OCI-LY7 (cell line): ENCODE results near the gene SCN5A. TPM values are rescaled to one million over a fixed set of nuclear protein-coding genes. Genes with fewer than 3 reads are reported as not detected.

Source experiments
- Bru-seq: library from RNA; stranded (reverse); fragments of 400-500 nt; gene quantifications from one replicate; lab custom pipeline; 2021; lab: Mats Ljungman, UMichigan
- BruChase-seq, 2 experiments: library from RNA; stranded (reverse); fragments of 400-500 nt; gene quantifications; one replicate each; lab custom pipeline; 2021; lab: Mats Ljungman, UMichigan
- BruUV-seq: library from RNA; stranded (reverse); fragments of 400-500 nt; replicated peaks from 2 replicates; lab custom pipeline; 2021; lab: Mats Ljungman, UMichigan
- CTCF ChIA-PET: fragments of 300-600 bp; sonication (Branson Sonifier 250); formaldehyde crosslinking; loops from one replicate; lab custom pipeline; 2022; ENCODE audit warnings: antibody characterized with exemption; ENCODE audit not compliant: unreplicated experiment; lab: Charles Lee
- POLR2A ChIA-PET: fragments of 300-600 bp; sonication (Branson Sonifier 250); formaldehyde crosslinking; loops from one replicate; lab custom pipeline; 2022; ENCODE audit warnings: antibody characterized with exemption; lab: Charles Lee
- DNase-seq: peaks from one replicate; pipeline ENCODE4 v3.0.0-alpha.2; 2015; ENCODE audit warnings: low spot score
- H2AFZ ChIP-seq: fragments of 200-600 bp; sonication (generic), shearing (Covaris generic); 2 replicates; pipeline ENCODE4 v1.6.1; 2014; ENCODE audit warnings: mild to moderate bottlenecking, antibody characterized with exemption, low read length, moderate library complexity
- H3K27ac ChIP-seq: fragments of 200-600 bp; sonication (generic); 2 replicates; pipeline ENCODE4 v1.5.1; 2014; ENCODE audit warnings: mixed run types, low read depth, mild to moderate bottlenecking, moderate library complexity, low read length, inconsistent platforms; ENCODE audit not compliant: poor library complexity, severe bottlenecking
- H3K36me3 ChIP-seq: fragments of 200-600 bp; sonication (generic); 2 replicates; pipeline ENCODE4 v1.6.1; 2014; ENCODE audit warnings: mild to moderate bottlenecking, antibody characterized with exemption, low read length, moderate library complexity, mixed read lengths; ENCODE audit not compliant: insufficient read depth
- H3K4me1 ChIP-seq: fragments of 200-600 bp; sonication (generic); 2 replicates; pipeline ENCODE4 v1.5.1; 2014; ENCODE audit warnings: mild to moderate bottlenecking, low read length; ENCODE audit not compliant: insufficient read depth, poor library complexity, severe bottlenecking
- H3K4me2 ChIP-seq: fragments of 200-600 bp; sonication (generic); 2 replicates; pipeline ENCODE4 v1.6.1; 2014; ENCODE audit warnings: mild to moderate bottlenecking, low read length
- H3K4me3 ChIP-seq: fragments of 200-600 bp; sonication (generic); 2 replicates; pipeline ENCODE4 v1.5.1; 2014; ENCODE audit warnings: mild to moderate bottlenecking, low read depth, low read length; ENCODE audit not compliant: poor library complexity, severe bottlenecking
- H3K79me2 ChIP-seq: fragments of 200-600 bp; sonication (generic); 2 replicates; pipeline ENCODE4 v1.6.1; 2016; ENCODE audit warnings: low read depth, mild to moderate bottlenecking, low read length, moderate library complexity, mixed read lengths; ENCODE audit not compliant: insufficient read depth
- H3K9me2 ChIP-seq: fragments of 200-600 bp; sonication (generic); 2 replicates; pipeline ENCODE4 v1.6.1; 2016; ENCODE audit warnings: mild to moderate bottlenecking, low read length, mixed read lengths; ENCODE audit not compliant: insufficient read depth
- H3K9me3 ChIP-seq: fragments of 200-600 bp; sonication (generic); 2 replicates; pipeline ENCODE4 v1.6.1; 2014; ENCODE audit warnings: mild to moderate bottlenecking, mixed run types, low read length, mixed read lengths
- H4K20me1 ChIP-seq: fragments of 200-600 bp; sonication (generic); 2 replicates; pipeline ENCODE4 v1.6.1; 2014; ENCODE audit warnings: mild to moderate bottlenecking, antibody characterized with exemption, low read length, moderate library complexity, mixed read lengths; ENCODE audit not compliant: insufficient read depth
- EZH2phosphoT487 ChIP-seq: fragments of 200-600 bp; sonication (generic); IDR thresholded peaks from 2 replicates; pipeline ENCODE4 v1.6.1; 2018; ENCODE audit warnings: low read depth, borderline replicate concordance, mild to moderate bottlenecking, mixed run types, antibody characterized with exemption, low read length, moderate library complexity, mixed read lengths
- intact Hi-C: fragments of 100-400 bp; cut with micrococcal nuclease; formaldehyde crosslinking; loops from one replicate; pipeline ENCODE4 v1.10.0; 2022; ENCODE audit not compliant: unreplicated experiment
- long read RNA-seq: library from polyadenylated mRNA; stranded (forward); transcript quantifications from one replicate; pipeline ENCODE4 v2.0.0, GENCODE V29; 2022
- total RNA-seq, 2 experiments: library from RNA; depleted of rRNA in 1 of 2; stranded (reverse); fragments of >200 nt in 1 of 2; shearing (Covaris generic) in 1 of 2; gene quantifications; 2 replicates each; pipeline ENCODE4 v1.2.3, GENCODE V29; 2014 to 2022
- TF ChIP-seq, protein P1 (sequence below): fragments of 200-600 bp; sonication (generic); conservative IDR thresholded peaks from 2 replicates; pipeline ENCODE4 v1.5.1; 2014; ENCODE audit warnings: mild to moderate bottlenecking, antibody characterized with exemption, low read length, moderate library complexity, mixed read lengths

The SCN5A gene
- total RNA-seq (2014; rRNA removed; shearing (Covaris generic)) (not detected in 2 replicates), total RNA-seq (2022) (not detected in 2 replicates), Bru-seq, nascent RNA (percentile 2 among the genes with signal in this experiment), BruChase-seq, experiment 1, labeled RNA remaining after a 6-hour chase (not detected), BruChase-seq, experiment 2, labeled RNA remaining after a 2-hour chase (percentile 5 among the genes with signal in this experiment)
- long read RNA-seq, result 0 reads

GRCh38 chr3:38649500-38650247 lies at the start of gene SCN5A:
Gene SCN5A (minus strand): TSS chr3:38649687. CDS start chr3:38633307, 16,380 bp downstream.
- Histone ChIP-seq H2AFZ (no peak within 1 kb of the TSS), H3K9me3 (no peaks in the 10 kb centered on the region), H3K4me2 (peak within 1 kb of the TSS; percentile 16; the same call in 1 of the 2 replicates), H3K4me3 (no peak within 1 kb of the TSS), H3K79me2 (no peaks in the 10 kb centered on the region), H3K36me3 (no peaks in the 10 kb centered on the region), H3K27ac (no peak within 1 kb of the TSS), H3K9me2 (no peaks in the 10 kb centered on the region), H3K4me1 (no peaks in the 10 kb centered on the region), H4K20me1 (no peaks in the 10 kb centered on the region)
- POLR2A ChIA-PET, result no interaction called here
- CTCF ChIA-PET, result no interaction called here
- DNase-seq, result no peak
- TF ChIP-seq, protein P1, sequence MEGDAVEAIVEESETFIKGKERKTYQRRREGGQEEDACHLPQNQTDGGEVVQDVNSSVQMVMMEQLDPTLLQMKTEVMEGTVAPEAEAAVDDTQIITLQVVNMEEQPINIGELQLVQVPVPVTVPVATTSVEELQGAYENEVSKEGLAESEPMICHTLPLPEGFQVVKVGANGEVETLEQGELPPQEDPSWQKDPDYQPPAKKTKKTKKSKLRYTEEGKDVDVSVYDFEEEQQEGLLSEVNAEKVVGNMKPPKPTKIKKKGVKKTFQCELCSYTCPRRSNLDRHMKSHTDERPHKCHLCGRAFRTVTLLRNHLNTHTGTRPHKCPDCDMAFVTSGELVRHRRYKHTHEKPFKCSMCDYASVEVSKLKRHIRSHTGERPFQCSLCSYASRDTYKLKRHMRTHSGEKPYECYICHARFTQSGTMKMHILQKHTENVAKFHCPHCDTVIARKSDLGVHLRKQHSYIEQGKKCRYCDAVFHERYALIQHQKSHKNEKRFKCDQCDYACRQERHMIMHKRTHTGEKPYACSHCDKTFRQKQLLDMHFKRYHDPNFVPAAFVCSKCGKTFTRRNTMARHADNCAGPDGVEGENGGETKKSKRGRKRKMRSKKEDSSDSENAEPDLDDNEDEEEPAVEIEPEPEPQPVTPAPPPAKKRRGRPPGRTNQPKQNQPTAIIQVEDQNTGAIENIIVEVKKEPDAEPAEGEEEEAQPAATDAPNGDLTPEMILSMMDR, result no peak
- TF ChIP-seq EZH2phosphoT487, result no peak
- BruUV-seq, result no TSS peak
- intact Hi-C loops, result no loop called here

DNA sequence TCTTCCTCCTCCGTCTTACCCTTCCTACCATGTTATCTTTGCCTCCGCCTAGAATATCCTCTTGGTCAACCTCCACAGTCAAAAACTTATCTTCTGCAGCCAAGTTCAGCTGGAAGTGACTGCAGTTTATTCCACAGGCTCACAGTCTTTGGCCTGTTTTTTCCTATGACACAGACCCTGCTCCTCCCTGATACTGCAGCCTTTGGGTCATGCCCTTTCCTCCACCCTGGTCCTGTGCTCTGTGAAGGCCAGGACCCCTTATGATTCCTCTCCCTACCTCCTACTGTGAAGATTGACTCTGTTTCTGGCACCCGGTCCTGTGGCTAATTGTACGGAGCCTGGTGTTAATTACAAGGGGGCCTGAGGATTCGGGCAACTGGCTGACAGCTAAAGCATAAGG lies 49.3 kb upstream of the SCN5A start:
- POLR2A ChIA-PET, result no interaction called here
- CTCF ChIA-PET, result no interaction called here
- Histone ChIP-seq H3K9me3 (no peaks in the 10 kb centered on the region), H3K9me2 (no peaks in the 10 kb centered on the region; the same call in 1 of the 2 replicates), H4K20me1 (no peaks in the 10 kb centered on the region), H3K4me2 (no peak overlapping the region), H3K36me3 (no peaks in the 10 kb centered on the region), H2AFZ (no peak overlapping the region), H3K4me1 (no peaks in the 10 kb centered on the region), H3K79me2 (no peaks in the 10 kb centered on the region), H3K27ac (no peak overlapping the region), H3K4me3 (no peak overlapping the region)
- TF ChIP-seq, protein P1, result no peak
- TF ChIP-seq EZH2phosphoT487, result no peak
- intact Hi-C loops, result no loop called here
- no peak for DNase-seq
- BruUV-seq, result no TSS peak

DNA sequence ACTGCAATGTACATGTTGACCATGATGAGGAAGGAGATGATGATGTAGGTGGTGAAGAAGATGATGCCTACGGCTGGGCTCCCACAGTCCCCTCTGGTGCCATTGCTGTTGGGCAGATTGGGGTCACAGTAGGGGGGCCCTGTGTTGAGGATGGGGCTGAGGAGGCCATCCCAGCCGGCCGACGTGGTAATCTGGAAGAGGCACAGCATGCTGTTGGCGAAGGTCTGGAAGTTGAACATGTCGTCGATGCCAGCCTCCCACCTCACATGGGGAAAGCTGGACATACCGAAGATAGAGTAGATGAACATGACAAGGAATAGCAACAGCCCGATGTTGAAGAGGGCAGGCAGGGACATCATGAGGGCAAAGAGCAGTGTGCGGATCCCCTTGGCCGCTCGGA lies 48.6 kb upstream of the SCN5A start:
- Histone ChIP-seq H3K4me1 (no peaks in the 10 kb centered on the region), H2AFZ (no peak overlapping the region), H3K9me3 (no peaks in the 10 kb centered on the region), H3K9me2 (no peaks in the 10 kb centered on the region; the same call in 1 of the 2 replicates), H3K27ac (no peak overlapping the region), H3K36me3 (no peaks in the 10 kb centered on the region), H3K4me2 (no peak overlapping the region), H3K79me2 (no peaks in the 10 kb centered on the region), H4K20me1 (no peaks in the 10 kb centered on the region), H3K4me3 (no peak overlapping the region)
- CTCF ChIA-PET, result no interaction called here
- POLR2A ChIA-PET, result interaction anchor here (0.5 kb wide), 1 partner anchor 277 kb away, joined by 3 read pairs; no protein-coding TSS in a partner anchor
- TF ChIP-seq EZH2phosphoT487, result no peak
- TF ChIP-seq, protein P1, result no peak
- intact Hi-C loops, result no loop called here
- no peak for DNase-seq
- BruUV-seq, result no TSS peak
